Prostate gland (tissue), 2 donors: Measurements from ENCODE around the gene AKT2. TPM values are rescaled to one million over a fixed set of nuclear protein-coding genes. Genes with fewer than 3 reads are reported as not detected.
A peak's percentile ranks its signal among the peaks of the same experiment; 100 is the strongest.

ENCODE experiments used
- DNase-seq: peaks from one replicate; pipeline ENCODE4 v3.0.0-alpha.2; 2019; ENCODE audit warnings: low spot score
- H3K27ac ChIP-seq, 2 donors: fragments of 200-600 bp; sonication (generic); 2 replicates each; pipeline ENCODE4 v1.5.1; 2017 to 2019
- H3K27me3 ChIP-seq: fragments of 200-600 bp; sonication (generic); replicated peaks from 2 replicates; pipeline ENCODE4 v1.5.1; 2019; ENCODE audit not compliant: insufficient read depth
- H3K36me3 ChIP-seq, 2 donors: fragments of 200-600 bp; sonication (generic); 1 replicate in 1 of 2; 2 replicates in 1 of 2; pipeline versions ENCODE4 v1.5.1 to v1.8.1; 2017 to 2019
- H3K4me1 ChIP-seq: fragments of 200-600 bp; sonication (generic); replicated peaks from 2 replicates; pipeline ENCODE4 v1.5.1; 2019
- H3K4me3 ChIP-seq, 2 donors: fragments of 200-600 bp; sonication (generic); 2 replicates each; pipeline ENCODE4 v1.5.1; 2017 to 2019
- H3K9me3 ChIP-seq: fragments of 200-600 bp; sonication (generic); 2 replicates; pipeline ENCODE4 v1.5.1; 2017
- CTCF ChIP-seq, 4 experiments: fragments of 200-600 bp in 2 of 4; fragments of 450-650 bp in 2 of 4; sonication (generic) in 2 of 4; IDR thresholded peaks; 1 replicate in 3 of 4; 2 replicates in 1 of 4; pipeline ENCODE4 v1.5.1; 2016 to 2019; ENCODE audit warnings: antibody characterized with exemption in 4 of 4, mild to moderate bottlenecking in 2 of 4, moderate library complexity in 2 of 4
- POLR2A ChIP-seq: fragments of 450-650 bp; IDR thresholded peaks from one replicate; pipeline ENCODE4 v1.6.1; 2016; ENCODE audit warnings: antibody characterized with exemption, mild to moderate bottlenecking
- POLR2AphosphoS5 ChIP-seq: sonication (generic); formaldehyde crosslinking; IDR thresholded peaks from one replicate; pipeline ENCODE4 v1.6.1; 2017; ENCODE audit warnings: antibody characterized with exemption
- WGBS: methylation state at CpG from one replicate; pipeline ENCODE4 v1.1.5; 2018; 5-methylcytosine and 5-hydroxymethylcytosine counted together
- intact Hi-C: fragments of 100-400 bp; cut with DNase I; formaldehyde crosslinking; loops from one replicate; pipeline ENCODE4 v1.14.2; 2022
- total RNA-seq, 2 donors: library from RNA; depleted of rRNA; stranded (reverse); fragments of >200 nt; gene quantifications; one replicate each; pipeline ENCODE4 v1.1.0, GENCODE V29; 2016

AKT2 gene
- total RNA-seq, 2 donors from 2014 or later: 95.3 to 171 TPM

DNA sequence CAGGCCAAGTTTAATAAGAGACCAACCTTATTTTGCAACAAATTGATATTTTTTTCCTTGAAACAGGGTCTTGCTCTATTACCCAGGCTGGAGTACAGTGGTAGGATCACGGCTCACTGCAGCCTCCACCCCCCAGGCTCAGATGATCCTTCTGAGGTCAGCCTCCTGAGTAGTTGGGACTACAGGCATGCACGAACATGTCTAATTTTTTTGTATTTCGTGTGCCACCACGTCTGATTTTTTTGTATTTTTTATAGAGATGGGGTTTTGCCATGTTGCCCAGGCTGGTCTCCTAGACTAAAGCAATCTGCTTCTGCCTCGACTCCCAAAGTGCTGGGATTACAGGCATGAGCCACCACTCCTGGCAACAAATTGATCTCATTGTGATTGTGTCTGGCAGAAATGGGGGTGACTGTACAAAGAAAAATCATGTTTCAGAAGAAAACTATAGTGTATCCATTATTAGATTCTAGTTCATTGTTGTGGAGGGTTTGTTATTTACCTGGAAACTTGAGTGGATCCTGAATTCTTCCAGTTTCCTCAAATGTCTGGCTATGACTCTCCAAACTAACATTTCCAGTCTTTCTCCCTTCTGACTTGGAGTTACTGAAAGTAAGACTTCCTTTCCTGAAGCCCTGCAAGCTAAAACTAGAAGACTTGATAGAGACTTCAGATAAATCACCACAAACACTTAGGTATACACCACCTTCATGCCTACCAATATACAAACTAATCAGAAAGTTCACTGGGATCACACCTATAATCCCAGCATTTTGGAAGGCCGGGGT lies 17.3 kb upstream of the AKT2 start:
- no peak overlapping the region for H3K4me3 ChIP-seq
- H3K9me3 ChIP-seq: no peaks in the 10 kb centered on the region
- no peaks in the 10 kb centered on the region for H3K4me1 ChIP-seq
- H3K27me3 ChIP-seq: no peaks in the 10 kb centered on the region
- TF ChIP-seq POLR2AphosphoS5 (no peak), CTCF (IDR thresholded peaks at IDR 0.05) (no peak), POLR2A (no peak)
- intact Hi-C loops: no loop called here
- peak; percentile 36 for DNase-seq
- no peaks in the 10 kb centered on the region for H3K36me3 ChIP-seq
- peak overlapping the region; percentile 46 to 47 for H3K27ac ChIP-seq
- WGBS: 47% methylated on average over 6 of the region's 6 CpGs

DNA sequence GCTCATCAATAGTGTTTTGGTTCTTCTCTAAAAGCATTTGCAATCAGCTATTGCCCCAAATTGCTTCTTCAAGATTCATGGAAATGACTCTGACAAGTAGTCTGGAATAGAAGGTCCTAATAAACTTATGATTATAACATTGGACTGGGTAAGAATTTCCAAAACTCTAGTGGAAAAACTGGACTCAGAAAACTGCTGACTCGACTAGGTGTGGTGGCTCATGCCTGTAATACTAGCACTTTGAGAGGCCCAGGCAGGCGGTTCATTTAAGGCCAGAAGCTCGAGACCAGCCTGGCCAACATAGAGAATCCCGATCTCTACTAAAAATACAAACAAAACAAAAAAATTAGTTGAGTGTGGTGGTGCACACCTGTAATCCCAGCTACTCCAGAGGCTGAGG lies 15.5 kb upstream of the AKT2 start:
- Histone ChIP-seq H3K27ac (no peak overlapping the region), H3K4me3 (no peak overlapping the region), H3K4me1 (no peaks in the 10 kb centered on the region), H3K9me3 (no peaks in the 10 kb centered on the region), H3K36me3 (no peaks in the 10 kb centered on the region), H3K27me3 (no peaks in the 10 kb centered on the region)
- WGBS: 94% methylated on average over 4 of the region's 4 CpGs
- intact Hi-C loops: no loop called here
- DNase-seq: no peak
- TF ChIP-seq POLR2AphosphoS5 (no peak), POLR2A (no peak), CTCF (IDR thresholded peaks at IDR 0.05) (no peak)

DNA sequence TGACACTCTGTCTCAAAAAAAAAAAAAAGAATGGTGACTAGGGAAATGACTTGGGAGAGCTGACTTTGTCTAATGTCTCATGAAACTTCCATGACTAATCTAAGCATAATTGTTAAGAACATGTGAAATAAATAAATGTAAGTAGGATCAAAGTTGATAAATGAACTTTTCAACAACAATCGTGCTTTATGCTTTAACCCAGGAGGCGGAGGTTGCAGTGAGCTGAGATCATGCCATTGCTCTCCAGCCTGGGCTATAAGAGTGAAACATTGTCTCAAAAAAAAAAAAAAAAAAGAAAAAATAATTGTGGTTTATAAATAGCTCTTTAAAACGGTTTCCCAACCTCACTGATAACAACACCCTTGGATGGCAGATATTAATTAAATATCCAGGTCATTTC lies 12.9 kb upstream of the AKT2 start:
- Histone ChIP-seq H3K4me1 (no peaks in the 10 kb centered on the region), H3K9me3 (no peaks in the 10 kb centered on the region), H3K27ac (no peak overlapping the region), H3K27me3 (no peaks in the 10 kb centered on the region), H3K4me3 (no peak overlapping the region), H3K36me3 (no peaks in the 10 kb centered on the region)
- intact Hi-C loops: no loop called here
- no peak for DNase-seq
- WGBS: 64% methylated on average over 3 of the region's 3 CpGs
- no peak for TF ChIP-seq POLR2AphosphoS5
- no peak for TF ChIP-seq CTCF (IDR thresholded peaks at IDR 0.05)
- no peak for TF ChIP-seq POLR2A

DNA sequence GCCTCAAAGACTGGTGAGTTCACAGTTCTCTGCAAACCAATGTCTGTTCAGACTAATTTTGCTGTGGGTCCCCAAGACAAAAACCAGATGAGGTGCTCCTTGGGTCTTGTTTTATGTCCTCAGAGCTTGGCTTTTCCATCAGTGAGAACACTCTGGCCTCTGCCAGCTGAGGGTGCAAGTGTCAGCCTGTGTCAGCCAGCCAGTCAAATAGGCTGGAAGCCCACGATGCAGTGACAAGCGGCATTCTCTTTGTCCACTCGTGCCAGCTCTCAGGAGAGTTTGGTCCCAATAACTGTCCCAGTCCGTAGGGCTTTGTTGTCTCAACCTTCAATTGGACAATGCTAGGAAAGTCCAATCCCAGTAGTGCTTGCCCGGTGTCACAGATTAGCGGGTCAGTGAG lies 9.4 kb upstream of the AKT2 start:
- TF ChIP-seq CTCF (IDR thresholded peaks at IDR 0.05) (no peak), POLR2A (no peak), POLR2AphosphoS5 (no peak)
- 86% methylated on average over 6 of the region's 6 CpGs for WGBS
- no peaks in the 10 kb centered on the region for H3K9me3 ChIP-seq
- H3K4me3 ChIP-seq: no peak overlapping the region
- intact Hi-C loops: no loop called here
- DNase-seq: no peak
- H3K27me3 ChIP-seq: no peaks in the 10 kb centered on the region
- no peak overlapping the region for H3K27ac ChIP-seq
- H3K4me1 ChIP-seq: no peaks in the 10 kb centered on the region
- no peaks in the 10 kb centered on the region for H3K36me3 ChIP-seq

DNA sequence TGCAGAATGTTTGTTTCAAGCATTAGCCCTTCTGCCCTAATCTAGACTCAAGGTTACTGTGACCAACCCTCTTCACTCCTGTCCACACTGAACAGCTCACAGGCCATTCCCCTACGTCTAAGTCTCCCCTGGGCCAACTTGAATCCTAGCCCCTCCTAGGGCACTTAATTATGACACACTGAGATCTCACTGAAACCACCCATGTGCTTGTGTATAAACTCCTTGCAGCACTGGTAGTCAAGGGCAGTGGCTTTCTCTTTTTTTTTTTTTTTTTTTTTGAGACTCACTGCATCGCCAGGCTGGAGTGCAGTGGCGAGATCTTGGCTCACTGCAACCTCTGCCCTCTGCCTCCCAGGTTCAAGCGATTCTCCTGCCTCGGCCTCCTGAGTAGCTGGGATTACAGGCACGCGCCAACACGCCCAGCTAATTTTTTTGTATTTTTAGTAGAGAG lies 1.9 kb upstream of the AKT2 start:
- peaks cover 4% of the 10 kb centered on the region for H3K4me1 ChIP-seq
- intact Hi-C loops: no loop called here
- 82% methylated on average over 8 of the region's 8 CpGs for WGBS
- TF ChIP-seq POLR2AphosphoS5 (no peak), POLR2A (no peak), CTCF (IDR thresholded peaks at IDR 0.05) (no peak)
- no peaks in the 10 kb centered on the region for H3K36me3 ChIP-seq
- H3K27ac ChIP-seq: no peak overlapping the region
- H3K9me3 ChIP-seq: no peaks in the 10 kb centered on the region
- DNase-seq: no peak
- no peaks in the 10 kb centered on the region for H3K27me3 ChIP-seq
- H3K4me3 ChIP-seq: no peak overlapping the region
